ENCODE measurements around the gene CLIC6. TPM values are rescaled to one million over a fixed set of nuclear protein-coding genes. Genes with fewer than 3 reads are reported as not detected.

Gene CLIC6
- total and polyA plus RNA-seq, 2 experiments from 2014 or later: 1.1 to 1.5 TPM

DNA sequence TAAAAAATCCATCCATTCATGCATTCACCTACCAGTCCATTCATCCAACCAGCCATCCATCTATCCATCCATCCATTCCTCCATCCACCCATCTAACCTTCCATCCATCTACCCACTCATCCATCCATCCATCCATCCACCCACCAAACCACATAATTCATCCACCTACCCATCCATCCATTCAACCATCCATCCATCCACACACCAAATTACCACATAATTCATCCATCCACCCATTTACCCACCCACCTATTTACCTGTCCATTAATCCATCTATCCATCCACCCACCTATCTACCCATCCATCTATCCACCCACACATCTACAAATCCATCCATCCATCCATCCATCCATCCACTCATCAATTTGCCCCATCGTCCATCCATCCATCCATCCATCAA is 71.4 kb downstream of the CLIC6 start:
- TF ChIP-seq, protein P1, sequence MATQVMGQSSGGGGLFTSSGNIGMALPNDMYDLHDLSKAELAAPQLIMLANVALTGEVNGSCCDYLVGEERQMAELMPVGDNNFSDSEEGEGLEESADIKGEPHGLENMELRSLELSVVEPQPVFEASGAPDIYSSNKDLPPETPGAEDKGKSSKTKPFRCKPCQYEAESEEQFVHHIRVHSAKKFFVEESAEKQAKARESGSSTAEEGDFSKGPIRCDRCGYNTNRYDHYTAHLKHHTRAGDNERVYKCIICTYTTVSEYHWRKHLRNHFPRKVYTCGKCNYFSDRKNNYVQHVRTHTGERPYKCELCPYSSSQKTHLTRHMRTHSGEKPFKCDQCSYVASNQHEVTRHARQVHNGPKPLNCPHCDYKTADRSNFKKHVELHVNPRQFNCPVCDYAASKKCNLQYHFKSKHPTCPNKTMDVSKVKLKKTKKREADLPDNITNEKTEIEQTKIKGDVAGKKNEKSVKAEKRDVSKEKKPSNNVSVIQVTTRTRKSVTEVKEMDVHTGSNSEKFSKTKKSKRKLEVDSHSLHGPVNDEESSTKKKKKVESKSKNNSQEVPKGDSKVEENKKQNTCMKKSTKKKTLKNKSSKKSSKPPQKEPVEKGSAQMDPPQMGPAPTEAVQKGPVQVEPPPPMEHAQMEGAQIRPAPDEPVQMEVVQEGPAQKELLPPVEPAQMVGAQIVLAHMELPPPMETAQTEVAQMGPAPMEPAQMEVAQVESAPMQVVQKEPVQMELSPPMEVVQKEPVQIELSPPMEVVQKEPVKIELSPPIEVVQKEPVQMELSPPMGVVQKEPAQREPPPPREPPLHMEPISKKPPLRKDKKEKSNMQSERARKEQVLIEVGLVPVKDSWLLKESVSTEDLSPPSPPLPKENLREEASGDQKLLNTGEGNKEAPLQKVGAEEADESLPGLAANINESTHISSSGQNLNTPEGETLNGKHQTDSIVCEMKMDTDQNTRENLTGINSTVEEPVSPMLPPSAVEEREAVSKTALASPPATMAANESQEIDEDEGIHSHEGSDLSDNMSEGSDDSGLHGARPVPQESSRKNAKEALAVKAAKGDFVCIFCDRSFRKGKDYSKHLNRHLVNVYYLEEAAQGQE (IDR thresholded peaks at IDR 0.05; ENCODE audit: unreplicated experiment): no peak
- Mint-ChIP-seq H3K4me1 (no peaks in the 10 kb centered on the region; the same call in 2 of the 3 replicates), H3K36me3 (ENCODE audit: low read depth) (no peaks in the 10 kb centered on the region), H3K9me3 (no peaks in the 10 kb centered on the region; the same call in 2 of the 3 replicates), H3K27me3 (ENCODE audit: insufficient read depth, low read depth, poor library complexity) (peaks cover 2% of the 10 kb centered on the region), H3K4me3 (no peak overlapping the region), H3K27ac (no peak overlapping the region)
- Histone ChIP-seq H2AFZ (no peak overlapping the region), H3K4me2 (no peak overlapping the region), H3K9me2 (ENCODE audit: insufficient read depth) (peaks cover 11% of the 10 kb centered on the region; the same call in 1 of the 2 replicates), H3F3A (replicated peaks; ENCODE audit: low read depth) (no peaks in the 10 kb centered on the region), H3K79me2 (replicated peaks; ENCODE audit: insufficient read depth) (no peaks in the 10 kb centered on the region), H4K20me1 (replicated peaks; ENCODE audit: insufficient read depth) (no peaks in the 10 kb centered on the region), H3K36me3 (ENCODE audit: insufficient read depth) (no peaks in the 10 kb centered on the region), H3K4me1 (ENCODE audit: insufficient read depth) (no peaks in the 10 kb centered on the region), H3K27ac (ENCODE audit: low read depth) (no peak overlapping the region), H3K4me3 (no peak overlapping the region), H3K27me3 (ENCODE audit: insufficient read depth) (no peaks in the 10 kb centered on the region)
- ATAC-seq (no peak), DNase-seq (ENCODE audit: low spot score) (no peak)

DNA sequence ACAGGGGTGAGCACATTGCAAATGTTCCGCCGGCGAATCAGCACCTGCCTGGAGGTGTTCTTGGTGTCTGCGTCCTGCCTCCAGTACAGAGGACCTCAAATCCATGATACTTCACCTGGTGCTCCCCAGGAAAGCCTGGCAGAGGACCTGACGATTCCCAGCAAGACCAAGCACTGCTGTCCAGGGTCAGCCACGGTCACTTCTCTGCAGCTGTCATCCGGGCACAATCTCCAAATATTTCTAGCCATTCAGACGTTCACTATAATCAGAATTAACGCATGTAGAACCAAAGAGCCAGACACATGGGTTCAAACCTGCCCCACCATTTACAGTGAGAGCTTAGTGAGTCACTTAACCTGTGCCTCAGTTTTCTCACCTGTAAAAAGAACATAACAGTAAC is 74.5 kb downstream of the CLIC6 start:
- no peaks in the 10 kb centered on the region for H3K4me1 ChIP-seq (ENCODE audit: insufficient read depth)
- DNase-seq (ENCODE audit: low spot score) (no peak), ATAC-seq (no peak)
- Mint-ChIP-seq H3K4me3 (no peak overlapping the region), H3K9me3 (no peaks in the 10 kb centered on the region; the same call in 2 of the 3 replicates), H3K4me1 (peaks cover 2% of the 10 kb centered on the region; the same call in 1 of the 3 replicates), H3K27me3 (ENCODE audit: insufficient read depth, low read depth, poor library complexity) (peaks cover 4% of the 10 kb centered on the region), H3K36me3 (ENCODE audit: low read depth) (no peaks in the 10 kb centered on the region), H3K27ac (no peak overlapping the region)
- no peak overlapping the region for H3K27ac ChIP-seq (ENCODE audit: low read depth)
- no peak overlapping the region for H3K4me3 ChIP-seq
- H3F3A ChIP-seq (replicated peaks; ENCODE audit: low read depth): no peaks in the 10 kb centered on the region
- H3K4me2 ChIP-seq: no peak overlapping the region
- H3K79me2 ChIP-seq (replicated peaks; ENCODE audit: insufficient read depth): no peaks in the 10 kb centered on the region
- H3K9me2 ChIP-seq (ENCODE audit: insufficient read depth): peaks cover 11% of the 10 kb centered on the region; the same call in 1 of the 2 replicates
- H3K27me3 ChIP-seq (ENCODE audit: insufficient read depth): no peaks in the 10 kb centered on the region
- no peak overlapping the region for H2AFZ ChIP-seq
- H4K20me1 ChIP-seq (replicated peaks; ENCODE audit: insufficient read depth): no peaks in the 10 kb centered on the region
- H3K36me3 ChIP-seq (ENCODE audit: insufficient read depth): no peaks in the 10 kb centered on the region
- no peak for TF ChIP-seq NANOG (IDR thresholded peaks at IDR 0.05; ENCODE audit: borderline replicate concordance)
- TF ChIP-seq CREB1 (CRISPR knock-in tag; IDR thresholded peaks at IDR 0.05; ENCODE audit: low read depth): no peak
- TF ChIP-seq ZNF331 (CRISPR knock-in tag; IDR thresholded peaks at IDR 0.05; ENCODE audit: low read depth): no peak
- TF ChIP-seq EZH2phosphoT487 (IDR thresholded peaks at IDR 0.05; ENCODE audit: unreplicated experiment): no peak
- TF ChIP-seq, protein P2, sequence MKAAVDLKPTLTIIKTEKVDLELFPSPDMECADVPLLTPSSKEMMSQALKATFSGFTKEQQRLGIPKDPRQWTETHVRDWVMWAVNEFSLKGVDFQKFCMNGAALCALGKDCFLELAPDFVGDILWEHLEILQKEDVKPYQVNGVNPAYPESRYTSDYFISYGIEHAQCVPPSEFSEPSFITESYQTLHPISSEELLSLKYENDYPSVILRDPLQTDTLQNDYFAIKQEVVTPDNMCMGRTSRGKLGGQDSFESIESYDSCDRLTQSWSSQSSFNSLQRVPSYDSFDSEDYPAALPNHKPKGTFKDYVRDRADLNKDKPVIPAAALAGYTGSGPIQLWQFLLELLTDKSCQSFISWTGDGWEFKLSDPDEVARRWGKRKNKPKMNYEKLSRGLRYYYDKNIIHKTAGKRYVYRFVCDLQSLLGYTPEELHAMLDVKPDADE (IDR thresholded peaks at IDR 0.05): no peak
- TF ChIP-seq ZNF114 (CRISPR knock-in tag; IDR thresholded peaks at IDR 0.05): no peak
- TF ChIP-seq EZH2 (IDR thresholded peaks at IDR 0.05; ENCODE audit: low read depth, unreplicated experiment): no peak
- no peak for TF ChIP-seq JUNB (IDR thresholded peaks at IDR 0.05; ENCODE audit: unreplicated experiment)
- TF ChIP-seq, protein P1 (IDR thresholded peaks at IDR 0.05; ENCODE audit: unreplicated experiment): no peak
- no peak for TF ChIP-seq STAT1 (IDR thresholded peaks at IDR 0.05; ENCODE audit: unreplicated experiment)

Measured in GM23338 (cell line).